Suprapubic skin (tissue), 3 donors: ENCODE measurements around the gene VTI1A.

Experiments used
- CTCF ChIP-seq, 2 donors: fragments of 200-600 bp in 1 of 2; fragments of 450-650 bp in 1 of 2; sonication (generic) in 1 of 2; IDR thresholded peaks; one replicate each; pipeline ENCODE4 v1.5.1; 2016 to 2019; ENCODE audit warnings: antibody characterized with exemption in 2 of 2, mild to moderate bottlenecking in 1 of 2, moderate library complexity in 1 of 2
- EP300 ChIP-seq: sonication (generic); formaldehyde crosslinking; IDR thresholded peaks from one replicate; pipeline ENCODE4 v1.6.1; 2017; ENCODE audit warnings: antibody characterized with exemption
- POLR2A ChIP-seq, 2 donors: fragments of 450-650 bp; IDR thresholded peaks; one replicate each; pipeline ENCODE4 v1.6.1; 2017; ENCODE audit warnings: antibody characterized with exemption in 2 of 2, mild to moderate bottlenecking in 2 of 2, moderate library complexity in 2 of 2

- no peak for TF ChIP-seq CTCF (IDR thresholded peaks at IDR 0.05)
- TF ChIP-seq EP300, result no peak
- TF ChIP-seq POLR2A (IDR thresholded peaks at IDR 0.05), result no peak
Measured at GRCh38 chr10:112851181-112851580, 404.2 kb downstream of the VTI1A start.
